Measurements from ENCODE around the gene IRF2BPL.

GRCh38 chr14:76975812-76976211 is 52.7 kb downstream of the IRF2BPL start:
- TF ChIP-seq POLR2A (IDR thresholded peaks at IDR 0.05) (no peak), CTCF (IDR thresholded peaks at IDR 0.05) (no peak), POLR2AphosphoS5 (IDR thresholded peaks at IDR 0.05) (no peak)

Data from prostate gland (tissue), 2 donors.